Suppressor macrophage treated with lipopolysaccharide for 4 hours (primary cell): ENCODE measurements around the gene INO80.

ENCODE experiments used
- DNase-seq: peaks from one replicate; pipeline ENCODE4 v3.0.0-alpha.2; 2020

INO80 gene

DNA sequence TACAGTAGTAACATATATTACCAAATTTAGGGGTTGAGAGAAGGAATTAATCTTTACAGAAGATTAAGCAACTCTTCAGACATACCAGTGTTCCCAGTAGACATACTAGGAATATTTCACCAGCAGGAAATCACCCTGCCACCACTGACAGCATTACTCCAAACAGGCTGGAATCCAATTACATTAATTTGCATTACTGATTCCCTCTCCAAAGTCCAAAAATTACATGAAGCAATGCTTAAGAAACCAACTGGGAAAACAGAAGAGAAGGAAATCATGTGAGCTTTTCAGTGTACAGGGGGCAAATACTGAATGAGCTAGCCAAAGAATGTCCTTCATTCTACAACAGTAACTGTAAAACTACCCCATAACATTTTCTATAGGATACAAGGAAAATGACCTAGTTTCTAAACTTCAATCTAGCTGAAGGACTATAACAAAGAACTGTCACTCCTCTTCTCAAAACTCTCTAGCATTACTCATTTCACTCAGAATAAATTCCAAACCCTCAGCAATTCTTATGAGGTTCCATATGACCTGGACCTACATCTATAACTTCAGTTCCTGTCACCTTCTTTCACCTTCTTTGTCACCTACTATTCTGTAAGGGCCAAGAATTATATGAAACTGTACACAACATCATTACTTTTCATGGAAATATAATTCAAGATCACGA, 72.7 kb downstream of the INO80 start:
- no peak for DNase-seq

DNA sequence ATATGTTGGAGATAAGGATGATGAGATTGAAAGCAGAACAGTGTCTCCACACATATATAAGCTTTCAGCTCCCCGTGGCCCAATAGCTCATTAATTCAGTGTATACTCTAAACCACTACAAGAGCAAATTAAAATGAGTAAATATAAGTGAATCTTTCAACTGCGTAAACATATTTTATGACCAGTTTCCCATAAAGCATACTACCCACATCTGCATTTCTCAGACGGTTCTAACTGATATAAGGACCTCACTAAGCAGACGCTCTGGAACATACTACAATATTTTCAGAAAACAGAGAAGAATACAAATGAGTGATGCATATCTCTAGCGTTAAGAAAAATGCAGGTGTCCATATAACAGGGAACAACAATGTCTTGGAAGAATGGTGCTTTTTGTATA, 73.2 kb downstream of the INO80 start:
- DNase-seq = no peak

DNA sequence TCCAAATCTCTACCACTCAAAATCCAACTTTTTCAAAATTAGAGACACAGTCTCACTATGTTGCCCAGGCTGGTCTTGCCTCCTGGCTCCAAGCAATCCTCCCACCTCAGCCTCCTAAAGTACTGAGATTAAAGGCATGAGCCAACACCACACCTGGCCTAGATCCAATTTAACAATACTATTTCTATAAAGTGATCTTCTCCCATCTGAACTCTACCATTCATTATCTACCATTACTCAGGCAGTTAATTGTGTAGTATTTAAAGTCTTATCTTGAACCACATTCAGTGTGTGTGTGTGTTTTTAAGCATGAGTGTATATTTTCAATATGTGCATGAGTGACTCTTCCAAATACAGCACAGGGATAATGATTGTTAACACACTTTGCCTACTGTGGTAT, 77.0 kb downstream of the INO80 start:
- DNase-seq = no peak

DNA sequence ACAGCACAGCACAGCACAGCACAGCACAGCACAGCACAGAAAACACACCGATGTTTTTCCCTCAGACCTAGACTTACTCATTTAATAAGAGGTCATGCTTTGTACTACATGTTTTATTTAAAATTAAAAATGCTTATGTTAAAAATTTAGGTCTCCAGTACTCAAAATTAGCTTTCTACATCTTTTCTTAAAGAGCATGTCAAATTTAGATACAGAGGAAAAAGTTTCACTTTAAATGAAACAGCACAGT, 84.1 kb downstream of the INO80 start:
- DNase-seq = no peak

DNA sequence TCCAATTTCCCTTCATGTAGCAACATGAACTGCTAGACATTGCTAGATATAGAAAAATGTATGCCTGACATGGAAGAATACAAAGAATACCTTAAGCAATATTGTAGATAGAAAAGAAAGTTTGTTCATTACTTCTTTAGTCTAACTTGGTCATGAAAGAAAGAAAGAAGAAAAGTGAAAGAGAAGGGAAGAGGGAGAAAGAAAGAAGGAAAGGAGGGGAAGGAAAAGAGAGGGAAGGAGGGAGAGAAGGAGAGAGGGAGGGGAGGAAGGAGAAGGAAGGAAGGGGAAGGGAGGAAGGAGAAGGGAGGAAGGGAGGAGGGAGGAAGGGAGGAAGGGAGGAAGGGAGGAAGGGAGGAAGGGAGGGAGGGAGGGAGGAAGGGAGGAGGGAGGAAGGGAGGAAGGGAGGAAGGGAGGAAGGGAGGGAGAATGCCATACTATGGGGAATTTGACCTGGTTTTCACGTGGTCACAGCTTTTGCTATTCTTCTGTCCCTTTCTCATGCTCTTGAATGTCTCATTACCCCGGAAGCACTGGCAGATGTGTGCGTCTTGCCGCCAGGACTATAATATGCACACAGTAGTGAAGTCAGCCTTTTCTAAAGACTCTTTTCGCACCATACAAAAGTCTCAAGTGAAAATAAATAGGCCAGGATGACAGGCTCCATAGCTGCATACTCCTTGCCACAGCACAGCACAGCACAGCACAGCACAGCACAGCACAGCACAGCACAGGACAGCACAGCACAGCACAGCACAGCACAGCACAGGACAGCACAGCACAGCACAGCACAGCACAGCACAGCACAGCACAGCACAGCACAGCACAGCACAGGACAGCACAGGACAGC, 84.6 kb downstream of the INO80 start:
- DNase-seq = no peak

DNA sequence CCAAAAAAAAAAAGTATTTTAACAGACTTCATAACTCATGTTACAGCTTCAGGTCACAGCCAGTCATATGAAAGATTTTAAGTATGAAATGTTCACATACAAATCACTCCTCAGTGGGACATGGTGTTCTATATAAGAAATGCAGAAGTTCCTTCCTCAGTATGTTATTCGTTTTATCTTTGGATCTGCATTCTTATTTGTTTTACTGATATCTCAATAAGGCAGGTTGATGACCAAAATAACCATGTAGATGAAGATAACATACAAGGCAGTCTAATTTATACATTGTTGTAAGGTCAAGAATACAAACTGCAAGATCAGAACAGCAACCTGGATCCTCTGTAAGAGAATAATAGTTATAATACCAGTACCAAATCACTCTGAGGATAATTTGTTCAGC, 87.2 kb downstream of the INO80 start:
- no peak for DNase-seq

DNA sequence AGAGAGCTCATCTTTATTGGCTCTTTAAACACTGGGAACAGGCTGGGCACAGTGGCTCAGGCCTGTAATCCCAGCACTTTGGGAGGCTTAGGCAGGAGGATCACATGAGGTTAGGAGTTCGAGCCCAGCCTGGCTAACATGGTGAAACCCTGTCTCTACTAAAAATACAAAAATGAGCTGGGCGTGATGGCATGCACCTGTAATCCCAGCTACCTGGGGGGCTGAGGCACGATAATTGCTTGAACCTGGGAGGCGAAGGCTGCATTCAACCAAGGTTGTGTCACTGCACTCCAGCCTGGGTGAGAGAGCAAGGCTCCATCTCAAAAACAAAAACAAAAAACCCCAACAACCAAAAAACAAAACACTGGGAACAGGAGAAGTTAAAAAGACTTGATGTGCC, 90.7 kb downstream of the INO80 start:
- no peak for DNase-seq

DNA sequence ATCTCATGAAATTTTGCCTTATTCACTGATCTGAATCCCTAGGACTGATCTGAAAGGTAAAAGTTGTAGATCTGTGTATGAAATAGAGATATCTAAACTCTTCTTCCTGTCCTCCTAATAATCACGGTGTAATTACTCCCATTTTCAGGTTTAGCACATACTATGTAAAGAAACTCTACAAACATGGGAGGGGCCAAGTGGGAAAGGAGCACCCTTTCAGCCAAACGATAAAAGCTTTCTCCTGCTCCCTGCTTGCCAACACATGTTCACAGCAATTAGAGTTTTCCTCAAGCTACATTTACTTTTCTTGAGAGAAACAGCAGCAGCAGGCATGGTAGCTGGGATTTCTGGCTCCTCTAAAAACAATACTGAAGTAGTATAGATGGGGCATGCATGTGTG, 91.2 kb downstream of the INO80 start:
- DNase-seq = no peak

DNA sequence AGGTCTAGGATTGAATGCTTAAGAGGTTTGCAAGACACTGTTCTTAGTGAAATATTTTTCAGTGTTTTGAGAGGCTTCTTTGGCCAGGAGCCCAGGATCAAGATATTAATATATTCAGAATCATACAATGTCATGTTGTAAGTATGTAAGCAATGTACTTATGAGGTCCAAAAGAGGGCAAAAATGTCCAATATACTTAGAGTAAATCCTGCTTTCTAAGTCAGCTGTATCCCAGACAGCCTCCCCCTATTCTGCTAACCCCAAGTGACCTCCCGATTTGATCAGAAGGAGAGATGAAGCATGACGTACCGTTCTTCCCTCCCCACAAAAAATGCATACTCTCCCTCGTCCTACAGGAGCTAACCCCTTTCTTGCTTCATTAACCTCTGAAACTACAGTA, 91.9 kb downstream of the INO80 start:
- no peak for DNase-seq

DNA sequence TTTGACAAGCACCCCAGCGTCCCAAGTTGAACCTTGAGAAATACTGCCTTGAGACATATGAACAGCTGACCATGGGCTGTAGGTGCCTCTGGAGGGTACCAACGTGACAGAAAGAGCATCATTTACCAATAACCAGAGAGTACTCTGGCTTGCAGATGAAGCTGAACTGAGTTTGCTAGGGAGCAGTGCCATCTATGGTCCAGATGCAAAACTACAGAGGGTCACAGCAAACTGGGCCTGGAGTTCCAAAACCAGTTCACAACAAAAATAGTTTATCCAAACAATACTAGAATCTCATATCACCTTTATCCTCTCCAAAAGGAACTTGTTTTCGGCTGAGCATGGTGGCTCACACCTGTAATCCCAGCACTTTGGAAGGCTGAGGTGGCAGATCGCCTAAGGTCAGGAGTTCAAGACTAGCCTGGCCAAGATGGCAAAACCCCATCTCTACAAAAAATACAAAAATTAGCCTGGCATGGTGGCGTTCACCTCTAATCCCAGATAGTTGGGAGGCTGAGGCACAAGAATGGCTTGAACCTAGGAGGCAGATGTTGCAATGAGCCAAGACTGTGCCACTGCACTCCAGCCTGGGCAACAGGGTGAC, 93.5 kb downstream of the INO80 start:
- DNase-seq = peak; percentile 56

DNA sequence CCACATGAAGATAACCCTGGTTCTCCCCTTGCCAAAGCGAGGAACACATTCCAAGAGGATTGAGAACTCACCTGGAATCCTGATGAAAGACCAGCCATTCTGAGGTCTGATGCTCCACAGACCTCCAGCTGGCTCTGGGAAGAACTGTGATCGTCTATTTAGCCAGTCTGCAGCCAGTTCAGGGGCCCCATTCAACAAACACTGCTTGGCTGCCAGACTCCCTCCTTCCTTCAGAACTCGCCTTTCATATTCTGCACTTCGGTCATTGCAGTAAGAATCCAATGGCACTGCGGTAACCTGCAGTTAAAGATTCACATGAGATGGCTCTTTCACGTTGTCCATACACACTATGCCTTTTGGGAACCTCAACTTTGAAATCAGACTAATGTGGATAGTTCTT, 95.3 kb downstream of the INO80 start:
- no peak for DNase-seq

DNA sequence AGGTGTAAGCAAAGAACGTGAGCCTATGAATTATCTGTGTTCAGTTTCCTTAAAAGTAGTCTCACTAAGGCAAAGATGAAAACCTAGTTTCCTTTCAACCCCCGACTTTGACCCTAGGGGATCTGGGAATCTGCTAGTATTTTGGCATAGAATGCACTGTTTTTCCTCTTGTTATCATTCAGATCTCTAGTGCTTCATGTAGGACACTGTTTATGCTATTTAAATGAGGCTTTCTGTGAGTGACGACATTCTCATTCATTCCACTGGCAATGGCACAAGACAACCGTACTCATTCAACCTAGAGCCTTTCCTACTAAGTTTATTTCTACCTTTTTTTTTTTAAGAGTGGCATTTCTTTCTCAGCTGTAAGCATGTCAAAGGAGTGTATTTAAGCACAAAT, 95.8 kb downstream of the INO80 start:
- no peak for DNase-seq

DNA sequence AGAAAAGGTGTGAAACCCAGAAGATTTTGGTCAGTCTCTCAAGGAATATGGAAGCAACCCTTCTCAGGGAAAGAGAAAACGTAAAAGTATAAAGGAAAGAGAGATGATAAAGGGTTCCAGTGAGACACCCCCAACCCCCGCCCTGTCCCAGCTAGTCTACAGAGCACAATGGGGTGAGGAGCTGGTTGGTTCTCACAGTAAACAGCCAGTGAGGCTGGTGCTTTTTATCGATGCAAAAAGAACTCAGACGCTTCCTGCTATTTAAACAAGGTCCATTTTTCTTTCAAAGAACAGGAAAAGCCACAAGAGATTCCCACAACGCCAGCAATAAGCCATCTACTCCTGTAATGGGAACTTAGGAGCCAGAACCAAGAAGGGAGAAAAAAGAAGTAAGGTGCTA, 96.9 kb downstream of the INO80 start:
- no peak for DNase-seq

DNA sequence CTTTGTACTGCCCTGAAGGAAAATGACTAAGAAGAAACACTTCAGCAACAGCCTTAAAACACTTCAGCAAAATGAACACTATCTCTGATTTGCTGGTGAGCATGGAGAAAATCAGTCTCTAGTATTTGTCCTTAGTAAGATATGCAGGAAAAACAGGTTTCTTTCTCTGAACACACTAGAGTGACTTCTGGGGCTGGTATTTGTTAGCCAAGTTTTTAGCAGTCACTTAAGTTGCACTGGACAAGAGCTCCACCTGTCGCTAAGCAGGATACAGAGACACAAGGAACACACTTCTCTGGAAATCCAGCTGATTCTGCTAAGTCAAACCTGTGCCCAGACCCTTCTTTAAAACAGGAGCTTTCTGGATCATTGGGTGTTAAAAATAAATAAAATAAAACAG, 97.5 kb downstream of the INO80 start:
- peak; percentile 16 for DNase-seq

DNA sequence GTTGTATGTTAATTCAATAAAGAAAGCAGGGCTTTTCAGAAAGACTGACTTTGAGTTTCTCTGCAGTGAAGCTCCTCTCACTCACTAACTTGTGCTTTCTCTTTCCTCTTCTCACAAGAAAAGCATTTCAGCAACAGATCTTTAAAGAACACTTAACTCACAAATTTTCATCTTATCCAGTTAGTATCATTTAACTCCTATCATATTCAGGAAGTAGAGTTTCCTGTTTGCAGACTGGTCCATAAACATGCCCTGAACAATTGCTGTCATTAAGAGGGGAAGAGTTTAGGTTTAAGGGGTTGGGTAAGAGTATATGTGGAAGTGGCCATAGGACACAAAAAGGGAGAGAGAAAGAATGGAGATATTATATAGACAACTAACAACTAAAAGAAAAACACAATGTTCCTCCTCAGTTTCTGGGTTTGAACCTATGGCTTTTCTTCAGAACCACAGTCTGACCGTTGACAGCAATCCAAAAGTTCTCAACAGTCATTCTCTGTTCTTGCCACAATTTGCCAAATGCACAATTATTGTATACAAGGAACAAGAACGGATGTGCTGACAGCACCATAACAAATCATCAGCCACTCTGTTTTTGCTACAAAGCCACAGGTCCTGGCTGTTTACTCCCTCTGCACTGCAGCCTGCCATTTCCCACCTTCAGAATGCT, 98.9 kb downstream of the INO80 start:
- DNase-seq = peak; percentile 26

DNA sequence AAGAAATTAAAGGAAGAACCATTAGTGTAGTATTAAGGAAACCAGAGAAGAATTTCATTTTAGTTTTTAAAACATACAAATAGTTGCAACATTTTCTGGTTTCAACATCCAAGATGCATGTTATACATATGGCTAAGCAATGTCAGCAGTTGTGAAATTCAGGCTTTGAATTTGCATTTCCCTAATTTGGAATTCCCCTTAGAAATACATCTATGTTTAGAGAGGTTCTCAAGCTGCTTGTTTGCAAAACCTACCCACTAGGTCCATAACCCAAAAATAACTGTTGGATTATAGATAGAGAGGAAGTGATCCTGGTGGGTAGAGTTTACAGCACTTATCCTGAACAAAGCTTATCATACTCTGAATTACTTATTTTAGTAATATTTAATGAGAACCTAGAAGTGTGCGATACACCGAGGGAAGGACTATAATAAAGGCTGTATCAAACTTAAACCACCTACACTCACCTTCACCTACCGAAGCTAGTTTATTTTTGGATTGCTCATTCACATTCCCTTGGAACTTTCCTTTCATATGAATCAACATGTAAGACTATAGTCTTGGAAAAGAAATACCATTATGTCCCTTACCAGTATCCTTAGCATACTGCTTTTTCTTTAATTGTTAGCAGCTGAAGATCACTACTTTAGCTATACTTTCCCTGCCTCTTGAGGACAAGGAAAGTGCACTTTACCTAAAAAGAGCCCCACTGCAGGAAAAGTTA, 102.2 kb downstream of the INO80 start:
- DNase-seq = peak; percentile 95

DNA sequence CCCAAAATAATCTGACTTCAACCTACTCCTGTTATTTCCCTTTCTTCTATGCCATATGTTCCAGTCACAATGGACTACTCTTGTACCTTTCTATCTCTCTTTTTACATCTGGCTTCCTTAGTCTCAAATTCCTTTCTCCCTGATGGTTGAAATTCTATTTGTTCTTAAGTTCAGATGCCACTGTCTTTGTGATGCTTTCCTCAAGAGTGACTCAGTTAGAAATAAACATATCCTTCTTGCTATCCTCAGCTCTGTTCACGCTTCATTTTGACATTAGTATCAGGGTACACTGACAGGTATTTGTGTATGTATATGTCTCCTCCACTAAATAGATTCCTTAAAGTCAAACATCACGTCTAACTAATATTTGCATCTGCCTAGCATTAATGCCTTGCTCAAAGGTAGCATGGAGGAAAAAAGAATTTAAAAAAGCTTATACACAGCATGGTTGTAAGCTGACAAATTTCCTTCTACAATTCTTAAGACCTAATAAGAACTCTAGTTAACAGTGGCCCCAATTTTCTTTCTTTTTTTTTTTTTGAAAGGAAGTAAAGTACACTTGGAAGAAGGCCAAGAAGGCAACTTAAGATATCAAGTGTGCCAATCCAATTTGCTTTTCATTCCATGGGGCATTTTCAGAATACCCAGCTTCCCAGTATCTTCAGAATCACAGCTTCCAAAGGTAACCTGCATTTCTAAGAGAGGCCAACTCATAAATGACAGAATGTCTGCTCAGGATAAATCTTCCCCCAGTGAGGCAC, 104.8 kb downstream of the INO80 start:
- no peak for DNase-seq

DNA sequence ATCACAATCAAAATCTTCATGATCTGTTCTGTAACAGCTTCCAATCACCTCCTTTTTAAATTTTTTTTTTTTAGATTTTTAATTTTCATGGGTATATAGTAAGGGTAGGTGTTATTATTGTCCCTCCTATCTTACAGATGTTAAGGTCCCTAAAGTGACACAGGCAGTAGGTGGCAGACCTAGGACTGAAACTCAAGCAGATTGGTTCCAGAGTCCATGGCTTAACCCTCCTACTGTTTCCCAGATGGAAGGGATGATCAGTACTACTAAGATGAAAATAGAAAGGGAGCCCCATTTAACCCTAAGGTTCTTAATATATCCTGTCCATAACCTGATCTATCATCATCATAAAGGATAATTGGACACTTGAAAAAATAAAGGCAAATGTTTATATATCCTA, 105.7 kb downstream of the INO80 start:
- no peak for DNase-seq

DNA sequence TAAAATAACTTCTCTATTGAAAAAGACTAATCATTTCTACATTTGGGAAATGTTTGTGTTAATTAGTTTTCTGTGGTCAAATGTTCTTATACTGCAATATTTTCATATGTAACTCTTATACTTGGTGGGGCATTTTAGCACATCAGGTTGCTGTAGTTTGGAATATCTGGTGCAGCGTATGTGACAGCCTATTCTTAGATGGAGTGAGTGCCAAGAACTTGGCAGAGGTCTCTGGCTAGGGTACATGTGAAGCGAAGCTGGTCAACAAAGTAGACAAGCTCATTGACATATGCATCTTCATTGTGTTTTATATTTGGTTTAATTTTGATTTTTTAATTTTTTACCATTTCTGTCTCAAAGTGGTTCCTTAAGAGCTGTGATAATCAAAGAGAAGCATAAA, 109.6 kb downstream of the INO80 start:
- DNase-seq = no peak

DNA sequence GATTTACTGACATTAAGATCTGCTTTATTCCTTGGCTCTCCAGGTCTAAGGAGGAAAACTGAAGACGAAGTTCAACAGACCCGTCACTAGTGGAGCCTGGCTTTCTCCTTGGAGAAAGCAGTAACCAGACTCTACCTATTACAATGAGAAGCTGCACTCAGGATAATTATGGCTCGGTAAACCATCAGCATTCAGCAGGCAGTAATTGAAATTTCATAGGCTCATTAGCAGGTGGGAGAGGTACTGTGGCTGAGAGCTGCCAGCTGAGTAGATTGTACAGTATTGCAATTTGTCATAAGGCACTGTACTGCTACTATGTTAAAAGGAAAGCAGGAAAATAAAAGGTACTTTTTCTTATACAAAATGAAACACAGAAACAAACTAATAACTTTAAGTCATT, 111.6 kb downstream of the INO80 start:
- no peak for DNase-seq

DNA sequence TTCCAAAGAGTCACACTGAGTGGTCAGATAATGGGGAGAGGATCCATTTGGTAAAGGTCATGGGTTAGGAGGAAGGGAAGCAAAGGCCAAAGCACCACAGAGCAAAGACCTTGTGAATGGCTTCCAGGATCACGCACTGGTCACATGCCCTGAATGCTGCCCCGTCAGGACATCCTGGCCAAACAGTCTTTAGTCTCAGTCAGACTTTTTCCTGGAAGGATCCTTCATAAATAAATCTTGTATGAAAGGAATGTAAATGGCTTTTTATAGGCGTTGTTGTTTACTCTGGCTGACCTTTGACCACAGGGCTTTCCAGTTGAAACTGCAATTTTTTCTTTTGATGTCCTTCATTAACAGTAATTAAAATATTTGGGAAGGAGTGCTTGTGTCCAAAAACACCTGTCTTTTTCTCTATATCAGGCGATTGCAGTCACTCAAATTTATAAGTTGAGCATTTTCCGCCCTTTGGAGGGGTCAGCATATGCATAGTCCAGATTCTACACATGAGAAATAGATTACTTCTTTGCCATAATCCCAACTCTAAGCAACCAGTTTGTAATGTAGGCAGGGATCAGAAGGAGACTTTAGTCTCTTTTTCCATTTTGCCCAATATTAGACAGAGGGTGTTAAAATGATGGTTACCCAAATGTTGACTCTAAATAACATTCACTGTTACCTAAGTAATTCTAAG, 114.4 kb downstream of the INO80 start:
- DNase-seq = no peak

DNA sequence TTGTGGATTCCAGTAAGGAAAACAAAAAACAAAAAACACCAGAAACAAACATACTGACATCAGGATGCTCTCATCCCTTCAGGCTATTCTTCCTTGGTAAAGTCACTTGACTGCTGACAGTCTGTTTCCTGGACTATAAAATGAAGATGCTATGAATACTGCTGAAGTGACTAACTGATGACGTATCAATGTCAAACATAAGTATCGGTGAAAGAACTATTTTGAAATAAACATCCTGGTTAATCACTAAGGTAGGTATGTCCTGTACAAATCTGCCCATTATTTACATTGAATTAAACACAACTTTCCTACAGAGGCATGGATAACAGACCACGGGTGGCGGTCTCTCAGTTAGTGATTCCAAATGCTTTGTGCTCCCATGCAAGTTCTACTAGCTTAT, 116.9 kb downstream of the INO80 start:
- DNase-seq = no peak
